CD4-positive, alpha-beta T cell treated with Interferon gamma for 1 hour (primary cell): ENCODE data around the gene SRGN.
"Not testable (repeated sequence)": the region's sequence is repeated elsewhere in the genome, so short reads cannot be mapped to it uniquely, and the experiment has no call there.

Experiments
- DNase-seq: peaks from one replicate; pipeline ENCODE4 v3.0.0-alpha.2; 2020

The SRGN gene

DNA sequence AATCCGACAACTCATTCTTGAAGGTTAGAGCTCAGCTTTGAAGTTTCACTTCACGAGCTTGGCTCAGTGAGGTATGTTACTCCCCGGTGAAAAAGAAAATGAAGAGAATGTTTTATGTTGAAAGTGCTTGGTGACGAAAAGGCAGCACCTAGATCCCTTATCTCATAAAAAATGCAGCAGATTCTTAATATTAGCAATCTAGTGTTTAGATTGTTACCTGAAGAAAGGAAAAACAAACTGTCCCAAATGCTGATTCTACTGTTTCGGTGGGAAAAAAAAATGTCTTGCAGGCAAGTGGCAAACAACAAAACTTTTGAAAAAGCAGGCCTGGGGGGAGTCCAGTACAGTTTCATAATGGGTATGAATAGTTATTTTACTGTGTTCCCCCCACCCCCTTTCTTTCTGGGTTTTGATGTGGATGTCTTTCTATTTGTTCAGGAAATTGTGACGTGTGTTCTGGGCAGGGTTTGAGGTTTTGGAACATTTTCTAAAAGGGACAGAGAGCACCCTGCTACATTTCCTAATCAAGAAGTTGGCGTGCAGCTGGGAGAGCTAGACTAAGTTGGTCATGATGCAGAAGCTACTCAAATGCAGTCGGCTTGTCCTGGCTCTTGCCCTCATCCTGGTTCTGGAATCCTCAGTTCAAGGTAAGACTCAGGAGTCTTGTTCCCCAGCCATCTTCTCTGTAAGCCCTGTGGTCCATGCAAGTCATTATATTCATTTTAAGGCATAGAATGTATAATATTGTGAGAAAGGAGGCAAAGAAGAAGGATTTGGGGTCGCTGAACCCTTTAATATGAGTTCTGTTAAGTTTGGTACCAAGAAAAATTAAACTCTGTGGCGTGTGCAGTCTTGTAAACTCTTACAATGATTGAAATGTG, at the start of gene SRGN:
Gene SRGN, plus strand, starts transcription at position 514 of the 881 bp plus-strand sequence. Its CDS starts 55 bp downstream, at position 569.
- peak; percentile 85 for DNase-seq

DNA sequence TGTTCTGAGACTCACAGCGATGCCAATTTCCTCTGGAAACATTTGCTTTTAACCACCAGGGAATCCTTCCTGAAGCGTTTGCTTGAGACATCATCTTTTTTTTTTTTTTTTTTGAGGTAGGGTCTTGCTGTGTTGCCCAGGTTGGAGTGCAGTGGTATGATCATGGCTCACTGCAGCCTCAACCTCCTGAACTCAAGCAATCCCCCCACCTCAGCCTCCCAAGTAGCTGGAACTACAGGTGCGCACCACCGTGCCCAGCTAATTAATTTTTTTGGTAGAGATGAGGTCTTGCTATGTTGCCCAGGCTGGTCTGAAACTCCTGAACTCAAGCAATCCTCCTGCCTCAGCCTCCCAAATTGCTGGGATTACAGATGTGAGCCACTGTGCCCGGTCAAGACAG, 47.0 kb upstream of the SRGN start:
- not testable (repeated sequence) for DNase-seq

DNA sequence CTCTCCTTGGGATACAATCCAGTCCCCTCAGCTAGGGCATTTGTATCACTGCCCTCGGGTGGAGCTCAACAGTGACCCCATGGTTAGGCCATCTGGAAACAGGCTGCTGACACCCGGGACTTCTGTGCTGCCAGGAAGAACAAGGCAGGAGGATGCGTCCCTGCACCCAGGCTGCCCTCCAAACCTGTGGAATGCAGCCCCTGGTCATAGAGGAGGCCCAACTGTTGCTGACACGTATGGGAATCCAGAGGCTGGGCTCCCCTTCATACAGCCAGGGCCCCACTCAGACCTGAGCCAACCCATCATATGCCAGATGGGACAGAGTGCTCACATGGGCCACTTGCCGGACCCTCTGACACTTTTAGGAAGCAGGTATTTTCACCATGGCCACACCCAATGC, 45.5 kb upstream of the SRGN start:
- no peak for DNase-seq

DNA sequence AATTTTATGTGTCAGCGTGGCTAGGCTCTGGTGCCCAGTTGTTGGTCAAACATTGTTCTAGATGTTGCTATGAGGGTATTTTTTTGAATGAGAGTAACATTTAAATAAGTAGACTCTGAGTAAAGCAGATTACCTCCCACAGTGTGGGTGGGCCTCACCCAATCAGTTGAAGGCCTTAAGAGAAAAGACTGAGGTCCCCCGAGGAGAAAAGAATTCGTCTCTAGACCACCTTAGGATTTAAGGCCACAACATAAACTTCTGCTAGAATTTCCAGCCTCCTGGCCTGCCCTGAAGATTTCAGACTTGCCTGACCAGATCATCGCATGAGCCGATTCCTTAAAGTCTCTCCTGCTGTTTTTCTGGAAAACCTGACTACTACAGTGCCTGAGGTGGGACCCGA, 45.1 kb upstream of the SRGN start:
- no peak for DNase-seq

DNA sequence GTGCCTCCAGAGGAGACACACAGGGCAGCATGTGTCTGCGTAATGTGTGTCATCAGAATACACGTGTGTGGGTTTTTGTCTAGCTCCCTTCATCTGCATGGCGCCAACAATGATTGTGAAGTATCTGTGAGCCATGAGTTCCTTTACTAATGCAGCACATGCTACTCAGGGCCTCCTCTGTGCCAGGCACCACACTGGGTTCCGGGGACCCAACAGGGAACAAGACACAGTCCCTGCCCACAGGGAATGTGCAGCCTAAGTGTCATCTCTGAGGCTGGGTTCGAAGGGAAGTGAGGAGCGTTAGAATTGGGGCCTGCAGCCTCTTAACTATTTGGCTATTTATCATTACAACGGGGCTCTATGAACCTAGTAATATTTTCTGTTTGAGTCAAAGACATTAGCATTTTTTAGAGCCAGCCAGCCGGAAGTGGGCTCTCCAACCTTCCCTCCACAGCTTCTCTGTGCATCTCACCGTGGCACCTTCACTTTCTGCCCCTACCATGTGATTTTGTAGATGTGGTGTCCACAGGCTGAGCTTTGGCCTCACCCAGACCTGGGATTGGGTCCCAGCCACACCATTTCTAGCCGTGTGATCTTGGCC, 43.9 kb upstream of the SRGN start:
- no peak for DNase-seq

GRCh38 chr10:69044546-69044945, 43.4 kb upstream of the SRGN start:
- DNase-seq = peak; percentile 32

GRCh38 chr10:69045441-69046300, 42.2 kb upstream of the SRGN start:
- peak; percentile 60 for DNase-seq

DNA sequence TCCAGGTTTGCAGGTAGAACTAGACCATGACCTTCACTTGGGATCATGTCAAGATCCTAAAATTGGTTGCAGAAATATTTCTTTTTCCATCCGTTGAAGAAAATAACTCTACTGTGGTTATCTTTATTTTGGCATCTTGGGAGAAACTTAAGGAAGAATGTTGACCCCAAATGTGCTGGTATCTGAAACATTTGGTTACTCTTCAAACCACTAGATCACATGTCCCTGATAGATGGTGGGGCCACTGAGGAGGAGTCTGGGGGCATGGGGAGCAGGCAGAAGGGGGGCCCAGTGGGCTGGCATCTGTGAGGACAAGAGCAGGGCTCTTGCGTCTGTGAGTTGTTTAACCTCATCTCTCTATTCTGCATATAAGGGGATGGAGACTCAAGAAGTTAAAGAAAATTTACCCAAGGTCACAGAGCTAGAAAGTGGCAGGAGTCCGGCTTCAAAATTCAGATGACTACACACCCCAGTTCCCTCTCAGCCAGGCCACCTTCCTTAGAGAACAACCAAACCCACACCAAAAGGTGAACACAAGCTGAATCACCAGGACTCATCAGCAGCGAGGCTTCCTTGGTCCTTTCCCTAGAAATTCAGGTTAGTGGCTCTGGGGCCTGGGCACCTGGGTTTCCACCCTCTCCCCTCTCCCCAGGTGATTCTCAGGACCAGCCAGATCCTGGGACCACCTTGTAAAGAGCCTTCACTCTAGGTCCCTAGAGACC, 40.6 kb upstream of the SRGN start:
- no peak for DNase-seq

GRCh38 chr10:69048103-69048502, 39.8 kb upstream of the SRGN start:
- peak; percentile 80 for DNase-seq

DNA sequence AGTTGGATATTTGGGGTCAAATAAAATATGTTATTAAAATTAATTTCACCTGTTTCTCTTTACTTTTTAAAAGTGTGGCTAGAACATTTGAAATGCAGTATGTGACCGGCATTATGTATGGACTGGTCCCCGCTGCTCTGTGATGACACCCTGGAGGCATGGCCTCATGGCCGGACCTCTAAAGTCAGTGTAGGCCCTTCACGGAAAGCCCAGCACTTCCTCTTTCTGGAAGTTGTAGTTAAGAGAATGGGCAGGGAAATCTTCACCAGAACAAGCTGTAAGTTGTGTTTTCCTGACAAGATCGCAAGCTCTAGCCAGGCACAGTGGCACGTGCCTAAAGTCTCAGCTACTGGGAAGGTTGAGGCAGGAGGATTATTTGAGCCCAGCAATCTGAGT, 38.3 kb upstream of the SRGN start:
- peak; percentile 62 for DNase-seq

DNA sequence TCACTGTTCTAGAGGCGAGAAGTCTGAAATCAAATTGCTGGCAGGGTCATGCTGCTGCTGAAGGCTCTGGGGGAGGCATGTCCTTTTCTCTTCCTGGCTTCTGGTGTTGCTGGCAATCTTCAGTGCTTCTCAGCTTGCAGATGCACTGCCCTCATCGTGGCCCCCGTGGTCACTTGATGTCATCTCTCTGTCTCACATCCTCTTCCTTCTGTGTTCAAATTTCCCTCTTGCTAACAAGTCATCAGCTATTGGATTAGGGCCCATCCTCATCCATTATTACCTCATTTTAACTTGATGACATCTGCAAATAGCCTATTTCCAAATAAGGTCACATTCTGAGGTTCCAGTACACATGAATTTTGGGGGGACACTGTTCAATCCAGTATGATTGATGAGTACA, 36.6 kb upstream of the SRGN start:
- peak; percentile 70 for DNase-seq

DNA sequence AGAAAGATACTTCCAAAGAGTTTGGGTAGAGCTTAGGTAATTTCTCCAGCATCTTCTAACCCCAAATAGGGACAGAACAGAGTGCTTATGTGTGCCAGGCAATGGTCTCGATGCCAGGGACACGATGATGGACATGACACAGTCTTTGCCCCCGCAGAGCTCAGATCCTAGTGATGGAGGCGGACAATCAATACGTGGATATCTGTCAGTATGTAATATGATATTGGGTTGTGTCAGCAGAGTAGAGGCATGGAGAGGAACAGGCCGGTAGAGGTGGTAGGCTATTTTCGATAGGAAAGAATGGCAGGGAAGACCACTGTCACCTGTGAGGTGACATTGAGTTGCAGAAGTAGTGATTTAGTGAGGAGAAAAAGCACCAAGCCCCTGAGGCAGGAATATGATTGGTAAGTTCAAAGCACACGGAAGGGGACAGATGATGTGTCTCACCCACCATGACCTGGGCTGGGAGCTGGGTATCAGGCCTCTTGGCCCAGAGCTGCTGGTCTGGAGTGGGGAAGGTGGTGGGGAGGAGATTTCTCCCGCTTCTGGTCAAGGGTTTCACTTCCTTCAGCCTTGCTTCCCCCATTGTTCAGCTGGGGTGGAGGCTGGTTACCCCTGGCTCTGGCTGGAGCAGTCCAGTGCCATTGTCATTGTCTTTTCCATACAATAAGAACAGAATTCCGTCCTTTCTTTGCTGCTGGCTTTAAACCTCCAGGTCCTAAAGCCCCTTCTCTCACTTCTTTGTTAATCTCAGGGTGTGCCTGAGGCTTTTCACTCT, 36.0 kb upstream of the SRGN start:
- DNase-seq = peak; percentile 30

GRCh38 chr10:69052736-69053135, 35.2 kb upstream of the SRGN start:
- DNase-seq = no peak

GRCh38 chr10:69055241-69055640, 32.7 kb upstream of the SRGN start:
- no peak for DNase-seq

- DNase-seq = peak; percentile 63
Measured at GRCh38 chr10:69056129-69056528, 31.8 kb upstream of the SRGN start.

DNA sequence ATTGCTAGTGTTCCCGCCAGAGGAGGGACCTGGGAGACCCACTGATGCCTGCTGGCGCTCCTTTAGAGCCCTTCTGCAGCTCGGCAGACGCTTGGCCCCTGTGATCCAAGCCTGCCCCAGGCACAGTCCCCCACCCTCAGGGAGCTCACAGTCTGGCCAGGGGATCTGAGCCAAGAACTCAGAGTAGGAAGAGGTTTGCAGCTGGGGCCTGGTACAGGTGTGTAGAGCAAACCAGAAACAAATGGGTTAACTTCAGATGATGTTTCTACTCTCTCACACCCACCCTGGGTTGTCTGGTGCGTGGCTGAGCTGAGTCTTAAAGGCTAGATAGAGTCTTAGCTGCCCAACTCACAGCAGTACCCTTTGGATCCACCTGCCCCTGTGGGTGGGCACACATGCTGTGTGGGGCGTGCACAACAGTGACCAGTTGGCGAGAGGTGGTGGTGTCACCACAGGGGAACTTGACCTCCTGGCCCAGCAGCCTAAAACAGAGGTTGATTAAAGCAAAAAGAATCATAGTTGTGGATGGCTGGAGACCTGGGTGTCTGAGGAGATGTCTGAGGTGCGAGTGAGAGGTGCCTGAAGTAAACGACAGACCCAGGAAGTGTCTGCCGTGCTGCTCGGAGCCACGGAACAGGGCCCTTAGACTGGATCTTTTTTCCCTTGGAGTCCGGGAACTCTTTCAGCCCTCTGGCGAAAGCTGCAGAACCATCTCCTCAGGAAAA, 31.2 kb upstream of the SRGN start:
- DNase-seq = no peak

DNA sequence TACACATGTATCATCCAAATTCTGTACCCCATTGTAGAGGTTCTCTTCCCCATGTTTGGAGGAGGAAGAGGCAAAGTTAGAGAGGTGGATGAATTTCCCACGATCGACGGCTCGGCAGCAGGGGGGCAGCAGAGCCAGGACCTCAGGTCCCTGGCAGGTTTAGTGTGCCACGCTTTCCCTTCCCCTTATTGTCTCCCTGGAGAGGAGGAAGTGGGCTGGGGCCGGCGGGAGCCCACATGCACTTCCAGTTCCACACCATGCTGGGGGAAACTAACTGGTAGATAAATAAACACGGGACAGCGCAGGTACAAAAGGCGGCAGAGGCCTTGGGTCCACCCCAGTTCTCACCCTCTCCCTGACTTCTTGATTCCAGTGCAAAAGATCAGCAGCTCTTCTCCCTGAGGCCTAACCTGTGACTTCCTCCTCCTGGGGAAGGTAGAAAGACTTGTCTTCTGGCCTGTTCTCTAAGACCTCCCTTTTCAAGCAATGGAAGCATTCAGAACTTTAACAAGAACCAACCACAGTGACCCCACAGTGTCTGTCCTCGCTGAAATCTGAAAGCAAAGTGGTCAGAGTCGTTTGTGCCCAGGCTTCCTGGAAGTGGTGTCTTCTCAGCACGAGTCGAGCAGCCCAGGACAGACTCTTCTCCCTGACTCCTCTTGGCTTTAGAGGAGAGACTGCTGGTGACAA, 30.5 kb upstream of the SRGN start:
- DNase-seq = peak; percentile 42

DNA sequence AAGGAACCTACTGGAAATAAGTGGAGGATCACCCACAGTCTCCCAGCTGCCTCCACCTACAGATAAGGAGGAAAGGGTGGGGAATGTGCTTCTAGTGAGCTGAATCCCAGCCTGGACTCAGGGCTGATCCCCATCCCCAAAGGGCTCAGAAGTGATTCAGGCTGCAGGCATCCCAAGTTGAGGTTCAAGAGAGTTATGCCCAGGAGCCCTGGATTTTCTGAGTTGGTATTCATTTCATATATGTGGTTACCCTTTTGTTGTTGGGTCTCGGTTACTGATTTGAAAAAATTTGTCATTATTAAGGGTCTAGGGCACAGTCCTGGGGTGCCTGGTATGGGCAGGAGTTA, 30.0 kb upstream of the SRGN start:
- no peak for DNase-seq

- DNase-seq = no peak
Measured at GRCh38 chr10:69060127-69060798, 27.6 kb upstream of the SRGN start.
